HG02571 (cell line): ENCODE results near the gene SRPRA.
A peak's percentile ranks its signal among the peaks of the same experiment; 100 is the strongest.
"Not testable (repeated sequence)": the region's sequence is repeated elsewhere in the genome, so short reads cannot be mapped to it uniquely, and the experiment has no call there.

Source experiments
- ATAC-seq: cut with Tn5 transposase; IDR thresholded peaks from one replicate; pipeline ENCODE4 v1.9.1; 2021; ENCODE audit warnings: mild to moderate bottlenecking, moderate library complexity; ENCODE audit not compliant: unreplicated experiment

The SRPRA gene, protein sequence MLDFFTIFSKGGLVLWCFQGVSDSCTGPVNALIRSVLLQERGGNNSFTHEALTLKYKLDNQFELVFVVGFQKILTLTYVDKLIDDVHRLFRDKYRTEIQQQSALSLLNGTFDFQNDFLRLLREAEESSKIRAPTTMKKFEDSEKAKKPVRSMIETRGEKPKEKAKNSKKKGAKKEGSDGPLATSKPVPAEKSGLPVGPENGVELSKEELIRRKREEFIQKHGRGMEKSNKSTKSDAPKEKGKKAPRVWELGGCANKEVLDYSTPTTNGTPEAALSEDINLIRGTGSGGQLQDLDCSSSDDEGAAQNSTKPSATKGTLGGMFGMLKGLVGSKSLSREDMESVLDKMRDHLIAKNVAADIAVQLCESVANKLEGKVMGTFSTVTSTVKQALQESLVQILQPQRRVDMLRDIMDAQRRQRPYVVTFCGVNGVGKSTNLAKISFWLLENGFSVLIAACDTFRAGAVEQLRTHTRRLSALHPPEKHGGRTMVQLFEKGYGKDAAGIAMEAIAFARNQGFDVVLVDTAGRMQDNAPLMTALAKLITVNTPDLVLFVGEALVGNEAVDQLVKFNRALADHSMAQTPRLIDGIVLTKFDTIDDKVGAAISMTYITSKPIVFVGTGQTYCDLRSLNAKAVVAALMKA

GRCh38 chr11:126268708-126269579 is at the start of gene SRPRA, which contains the start of gene FOXRED1:
SRPRA (minus strand) TSS chr11:126268895; CDS start chr11:126268804, 91 bp downstream.
FOXRED1 (plus strand) TSS chr11:126269154; CDS start chr11:126269207, 53 bp downstream.
- ATAC-seq: peak; percentile 99

DNA sequence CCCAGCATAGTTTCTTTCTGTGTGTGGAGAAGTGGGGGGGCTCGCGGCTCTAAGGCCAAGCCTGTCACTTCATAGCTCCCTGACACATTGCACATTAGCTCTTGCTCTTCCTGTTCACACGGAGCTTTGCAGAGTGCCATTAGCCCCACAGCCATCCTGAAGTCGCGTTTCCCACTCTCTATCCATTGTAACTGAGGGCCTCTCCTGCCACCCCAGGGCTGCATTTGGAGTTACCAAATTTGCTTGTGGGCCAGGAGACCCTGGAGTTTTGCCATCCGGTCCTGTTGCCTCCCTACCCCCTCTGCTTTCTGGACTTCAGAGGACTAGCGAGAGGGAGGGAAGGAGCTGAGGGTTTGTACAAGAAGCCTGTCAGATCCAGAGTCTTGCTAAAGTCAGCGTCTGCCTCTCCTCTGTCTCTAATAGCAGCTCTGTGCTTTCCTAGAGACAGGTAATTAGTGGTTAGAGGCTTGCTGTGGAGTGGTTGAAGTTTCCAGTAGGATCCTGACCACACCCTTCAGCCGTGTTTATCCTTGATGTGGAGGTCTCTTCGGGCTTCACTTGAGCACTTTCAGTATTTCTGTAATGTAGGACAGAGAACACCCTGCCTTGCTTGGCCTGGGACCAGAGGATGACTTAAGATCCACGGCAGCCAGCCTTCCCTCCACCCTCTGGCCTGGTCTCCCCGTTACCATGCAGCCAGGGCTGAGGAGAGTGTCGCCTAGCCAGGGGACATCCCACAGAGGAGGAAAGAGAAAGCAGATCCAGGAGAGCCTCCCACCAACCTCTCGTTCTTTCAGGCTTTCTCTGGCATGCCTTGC is 49.3 kb upstream of the SRPRA start:
- peak; percentile 28 for ATAC-seq

- no peak for ATAC-seq
Measured at GRCh38 chr11:126317432-126317755, 48.7 kb upstream of the SRPRA start.

- ATAC-seq: no peak
Measured at GRCh38 chr11:126313826-126314225, 45.1 kb upstream of the SRPRA start.

DNA sequence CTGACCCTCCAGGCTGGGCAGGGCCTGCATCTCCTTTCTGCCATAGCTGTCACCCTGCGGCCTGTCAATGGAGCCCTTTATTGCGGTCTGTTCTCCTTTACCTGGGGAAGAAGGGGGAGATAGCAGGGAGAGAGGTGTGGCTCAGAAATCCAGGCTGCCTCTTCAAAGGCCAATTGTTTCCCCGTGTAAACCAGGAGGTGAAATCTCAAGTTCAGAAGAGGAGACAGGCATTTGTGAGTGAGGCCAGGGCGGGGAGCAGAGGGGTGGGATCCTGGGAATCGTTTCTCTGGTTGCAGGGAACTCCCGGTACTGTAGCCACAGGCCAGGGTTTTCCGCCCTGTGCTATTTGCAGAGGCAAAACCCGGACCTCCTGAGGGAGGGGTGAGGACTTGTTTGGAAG is 44.3 kb upstream of the SRPRA start:
- ATAC-seq: no peak

GRCh38 chr11:126311401-126312291 is 43.0 kb upstream of the SRPRA start:
- peak; percentile 50 for ATAC-seq

GRCh38 chr11:126310992-126311310 is 42.3 kb upstream of the SRPRA start:
- no peak for ATAC-seq

DNA sequence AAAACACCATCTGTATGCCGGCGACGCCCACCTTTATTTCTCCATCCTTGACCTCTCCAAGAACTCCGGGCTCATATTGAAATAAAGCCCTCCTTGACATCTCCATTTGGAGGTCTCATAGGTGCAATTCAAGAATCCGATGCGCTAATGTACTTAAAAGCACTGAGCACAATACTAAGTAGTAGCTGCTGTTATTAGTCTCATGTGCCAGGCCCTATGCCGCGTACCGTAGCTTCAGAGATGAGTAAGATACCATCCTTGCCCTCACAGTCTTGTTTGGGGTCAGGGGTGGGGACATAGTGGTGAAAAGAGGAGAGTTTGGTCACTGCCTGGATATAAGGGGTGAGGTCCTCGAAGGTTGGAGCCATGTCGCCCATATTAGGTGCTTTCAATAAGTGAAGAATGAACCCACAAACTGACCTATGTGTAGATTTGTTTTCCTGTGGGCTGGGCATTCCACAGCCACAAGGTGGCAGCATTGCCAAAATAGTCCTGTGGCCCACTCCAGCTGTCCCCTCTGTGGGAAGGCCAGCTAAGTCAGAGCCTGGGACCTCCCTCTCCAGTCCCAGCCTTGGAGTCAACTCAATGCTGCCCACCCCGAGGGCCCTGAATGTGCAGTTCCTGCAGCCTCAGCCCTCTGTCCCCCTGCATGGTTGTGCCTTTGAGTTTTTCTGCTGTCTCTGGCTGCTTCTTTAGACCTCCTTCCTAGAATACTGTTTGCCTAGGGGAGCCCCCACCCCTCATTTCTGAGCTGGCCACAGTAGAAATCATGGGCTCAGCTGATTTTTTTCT is 41.7 kb upstream of the SRPRA start:
- peak; percentile 41 for ATAC-seq

DNA sequence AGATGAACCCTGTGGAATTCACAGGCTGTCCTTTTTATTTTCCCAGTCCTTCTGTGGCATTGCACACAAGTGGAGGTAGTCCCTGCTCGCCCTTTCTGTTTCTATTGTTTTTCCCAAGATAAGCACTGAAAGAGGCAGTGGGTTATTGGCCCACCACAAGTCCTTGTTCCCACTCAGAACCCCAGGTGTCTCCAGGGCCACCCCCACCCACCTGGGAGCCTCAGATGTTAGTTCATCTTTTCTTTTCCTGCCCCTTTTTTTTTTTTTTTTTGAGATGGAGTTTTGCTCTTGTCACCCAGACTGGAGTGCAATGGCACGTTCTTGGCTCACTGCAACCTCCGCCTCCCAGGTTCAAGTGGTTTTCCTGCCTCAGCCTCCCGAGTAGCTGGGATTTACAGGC is 40.1 kb upstream of the SRPRA start:
- not testable (repeated sequence) for ATAC-seq

DNA sequence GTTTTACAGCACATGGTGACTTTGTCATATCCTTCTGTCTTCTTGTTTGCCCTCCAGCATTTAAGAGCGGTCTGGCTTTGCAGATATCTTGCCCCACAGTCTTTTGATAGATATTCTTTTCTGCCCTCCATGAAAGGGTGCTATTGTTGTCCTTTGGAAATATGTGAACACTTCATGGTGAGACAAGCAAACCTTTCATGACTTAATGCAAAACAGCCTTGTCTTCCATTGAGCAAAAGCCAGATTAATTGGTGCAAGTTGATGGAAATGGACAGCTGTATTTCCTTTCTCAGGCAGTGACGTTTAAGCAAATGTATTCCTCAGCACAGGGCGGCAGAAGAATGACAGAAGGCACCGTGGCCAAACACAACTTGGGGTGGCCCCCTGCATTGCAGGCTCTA is 39.6 kb upstream of the SRPRA start:
- no peak for ATAC-seq

DNA sequence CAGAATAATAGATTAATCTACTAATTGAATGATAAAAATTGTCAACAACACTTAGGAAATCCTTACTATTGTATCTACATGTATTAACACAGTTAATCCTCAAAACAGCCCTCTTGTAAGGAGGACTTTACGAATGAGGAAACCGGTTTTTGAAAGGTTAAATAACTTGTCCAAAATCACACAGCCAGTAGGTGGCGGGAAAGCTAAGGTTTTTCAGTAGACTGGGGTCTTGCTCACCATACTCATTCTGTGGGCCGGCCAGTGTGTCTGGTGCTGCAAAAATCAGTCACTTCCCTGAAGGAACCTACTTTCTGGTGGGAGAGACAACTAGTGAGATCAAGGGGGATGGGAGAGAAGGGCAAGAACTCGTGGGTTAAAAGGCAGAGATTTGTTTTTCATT is 39.0 kb upstream of the SRPRA start:
- no peak for ATAC-seq

DNA sequence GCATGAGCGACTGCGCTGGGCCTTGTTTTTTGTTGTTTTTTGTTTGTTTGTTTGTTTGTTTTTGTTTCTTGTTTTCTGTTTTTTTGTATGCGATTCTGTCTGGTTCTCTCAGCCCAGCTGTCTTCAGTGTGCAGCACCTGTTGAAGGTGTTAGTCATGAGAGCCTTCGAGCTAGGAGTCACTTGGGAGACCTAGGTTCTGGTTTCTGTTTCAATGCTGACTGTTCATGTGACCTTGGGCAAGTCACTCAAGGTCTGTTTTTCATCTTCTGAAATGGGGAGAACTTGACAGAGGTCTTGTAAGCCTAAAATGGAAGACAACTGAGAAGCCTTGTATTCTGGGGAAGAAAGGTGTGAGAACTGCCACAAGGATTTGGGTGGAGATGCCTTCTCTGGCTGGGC is 37.0 kb upstream of the SRPRA start:
- ATAC-seq: peak; percentile 55

DNA sequence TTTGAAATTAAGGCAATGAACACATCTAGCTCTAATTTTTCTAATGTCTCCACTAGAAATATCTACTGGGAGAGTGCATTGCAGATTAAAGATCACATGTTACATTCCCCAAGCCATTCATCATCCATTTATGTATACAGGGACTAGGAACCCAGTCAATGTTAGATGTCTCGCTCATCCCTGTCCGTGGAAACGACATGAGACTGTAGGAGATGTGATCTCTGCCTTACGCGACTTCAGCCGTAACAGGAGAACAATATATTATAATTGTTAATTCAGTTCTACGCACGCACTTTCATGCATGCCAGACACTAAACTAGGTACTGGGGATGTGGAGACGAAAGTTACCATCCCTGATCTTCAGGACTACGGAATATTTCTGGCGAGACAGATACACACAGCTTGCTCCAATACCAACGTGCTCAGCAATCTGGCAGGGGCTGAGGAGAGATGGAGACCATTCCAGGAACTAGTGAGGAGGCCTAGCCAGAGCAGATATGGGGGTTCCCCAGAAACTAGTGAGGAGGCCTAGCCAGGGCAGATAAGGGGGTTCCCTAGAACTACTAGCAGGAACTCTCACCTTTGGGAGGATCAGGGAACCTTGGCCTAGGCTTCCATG is 35.9 kb upstream of the SRPRA start:
- ATAC-seq: peak; percentile 0

- peak; percentile 87 for ATAC-seq
Measured at GRCh38 chr11:126303623-126304456, 35.1 kb upstream of the SRPRA start, which contains the start of gene DCPS. DCPS (plus strand) TSS chr11:126304060; CDS start chr11:126304081, 21 bp downstream.

GRCh38 chr11:126297004-126297403 is 28.3 kb upstream of the SRPRA start:
- ATAC-seq: no peak

DNA sequence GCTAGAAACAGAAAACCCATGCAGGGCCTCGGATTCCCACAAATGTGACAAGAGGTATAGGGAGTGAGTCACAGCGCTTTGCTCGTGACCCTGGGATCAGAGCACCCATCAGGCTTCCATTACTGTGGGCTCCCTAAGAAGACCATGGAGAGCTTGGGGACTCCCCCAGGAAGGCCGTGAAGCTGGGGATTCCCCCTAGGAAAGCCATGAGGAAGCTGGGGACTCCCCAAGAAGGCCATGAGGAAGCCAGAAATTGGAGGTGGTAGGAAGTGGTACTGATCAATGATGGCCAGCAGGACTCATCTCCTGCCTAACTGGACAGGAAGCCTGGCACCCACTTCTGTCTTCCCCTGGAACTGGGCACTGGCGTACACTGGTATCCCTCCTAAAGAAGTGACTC is 25.0 kb upstream of the SRPRA start:
- ATAC-seq: no peak

- no peak for ATAC-seq
Measured at GRCh38 chr11:126290887-126291286, 22.2 kb upstream of the SRPRA start.

GRCh38 chr11:126288237-126288636 is 19.5 kb upstream of the SRPRA start:
- no peak for ATAC-seq
